ENCODE data around the gene SPOCK3. TPM values are rescaled to one million over a fixed set of nuclear protein-coding genes. Genes with fewer than 3 reads are reported as not detected.

SPOCK3 gene
- total RNA-seq, 2 experiments from 2014 or later = not detected

- no peak for ATAC-seq
- no peak for DNase-seq
- CTCF ChIA-PET = no interaction called here
- Mint-ChIP-seq H3K9me3 (ENCODE audit: low read depth) (peaks cover 2% of the 10 kb centered on the region), H3K4me1 (no peaks in the 10 kb centered on the region), H3K27ac (no peak overlapping the region), H3K4me3 (no peak overlapping the region), H3K27me3 (no peaks in the 10 kb centered on the region), H3K36me3 (no peaks in the 10 kb centered on the region)
Measured at GRCh38 chr4:167136270-167136669, 98.0 kb downstream of the SPOCK3 start.

DNA sequence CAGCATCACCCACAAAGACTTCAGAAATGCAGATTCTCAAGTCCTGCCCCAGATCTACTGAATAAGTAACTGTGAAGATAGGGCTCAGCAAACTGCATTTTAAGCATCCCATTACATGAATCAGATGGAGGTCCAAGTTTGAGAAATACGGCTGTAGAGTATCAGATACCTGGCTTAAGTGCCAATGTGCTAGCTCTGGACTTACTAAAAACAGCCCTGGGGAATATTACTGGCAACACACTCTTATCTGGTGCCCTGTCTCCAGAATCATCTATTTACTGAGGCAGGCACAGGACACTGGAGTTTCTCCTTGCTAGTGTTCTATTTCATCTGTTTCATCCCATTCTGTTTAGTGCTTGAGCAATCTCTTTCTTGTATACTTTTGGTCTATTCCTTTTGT is 105.1 kb downstream of the SPOCK3 start:
- no peak for DNase-seq
- no peaks in the 10 kb centered on the region for H3K27me3 Mint-ChIP-seq
- no peaks in the 10 kb centered on the region for H3K4me1 Mint-ChIP-seq
- CTCF ChIA-PET = no interaction called here
- H3K9me3 Mint-ChIP-seq (ENCODE audit: low read depth) = peaks cover 5% of the 10 kb centered on the region
- H3K4me3 Mint-ChIP-seq = no peak overlapping the region
- no peak overlapping the region for H3K27ac Mint-ChIP-seq
- H3K36me3 Mint-ChIP-seq = no peaks in the 10 kb centered on the region
- ATAC-seq = no peak

DNA sequence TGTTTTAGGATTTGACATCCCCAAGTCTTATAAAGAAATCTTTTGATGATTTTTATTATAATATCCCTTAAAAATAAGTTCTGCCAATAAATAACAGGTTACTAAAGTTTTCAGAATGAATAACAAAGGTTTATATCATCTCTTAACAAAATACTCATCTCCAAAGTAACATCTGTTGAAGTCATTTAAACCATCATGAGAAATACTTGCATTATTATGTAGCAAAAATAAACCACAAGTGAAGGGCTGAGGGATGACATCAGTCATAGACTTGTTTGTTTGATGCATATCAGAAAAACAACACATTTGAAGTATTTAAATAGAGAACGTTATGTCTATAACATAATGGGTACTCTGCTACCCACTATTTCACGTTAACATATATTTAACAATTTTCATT is 114.9 kb downstream of the SPOCK3 start:
- no peak for DNase-seq
- Mint-ChIP-seq H3K4me3 (no peak overlapping the region), H3K4me1 (no peaks in the 10 kb centered on the region), H3K27ac (no peak overlapping the region), H3K36me3 (no peaks in the 10 kb centered on the region), H3K27me3 (no peaks in the 10 kb centered on the region), H3K9me3 (ENCODE audit: low read depth) (no peaks in the 10 kb centered on the region)
- CTCF ChIA-PET = no interaction called here
- ATAC-seq = no peak

- Mint-ChIP-seq H3K9me3 (ENCODE audit: low read depth) (no peaks in the 10 kb centered on the region), H3K4me1 (no peaks in the 10 kb centered on the region), H3K4me3 (no peak overlapping the region), H3K27me3 (no peaks in the 10 kb centered on the region), H3K27ac (no peak overlapping the region), H3K36me3 (no peaks in the 10 kb centered on the region)
- DNase-seq = no peak
- CTCF ChIA-PET = no interaction called here
- no peak for ATAC-seq
Measured at GRCh38 chr4:167117273-167117672, 117.0 kb downstream of the SPOCK3 start.

- no peaks in the 10 kb centered on the region for H3K36me3 Mint-ChIP-seq
- H3K4me1 Mint-ChIP-seq = no peaks in the 10 kb centered on the region
- no peak for ATAC-seq
- CTCF ChIA-PET = no interaction called here
- no peak for DNase-seq
- H3K9me3 Mint-ChIP-seq (ENCODE audit: low read depth) = no peaks in the 10 kb centered on the region
- H3K27me3 Mint-ChIP-seq = no peaks in the 10 kb centered on the region
- H3K4me3 Mint-ChIP-seq = no peak overlapping the region
- no peak overlapping the region for H3K27ac Mint-ChIP-seq
Measured at GRCh38 chr4:167114416-167114971, 119.8 kb downstream of the SPOCK3 start.

DNA sequence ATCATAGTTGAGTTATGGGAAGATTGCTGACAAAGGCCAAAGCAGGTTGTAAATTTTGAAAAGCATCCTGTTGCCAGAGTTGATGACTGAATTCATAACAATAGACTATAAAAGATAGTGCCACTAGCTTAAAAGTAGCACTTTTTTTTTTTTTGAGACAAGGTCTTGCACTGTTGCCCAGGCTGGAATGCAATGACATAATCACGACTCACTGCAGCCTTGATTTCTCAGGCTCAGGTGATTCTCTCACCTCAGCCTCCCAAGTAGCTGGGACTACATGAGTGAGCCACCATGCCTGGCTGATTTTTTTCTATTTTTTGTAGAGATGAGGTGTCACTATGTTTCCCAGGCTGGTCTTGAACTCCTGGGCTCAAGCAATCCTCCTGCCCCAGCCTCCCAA is 122.7 kb downstream of the SPOCK3 start:
- no peaks in the 10 kb centered on the region for H3K9me3 Mint-ChIP-seq (ENCODE audit: low read depth)
- H3K36me3 Mint-ChIP-seq = no peaks in the 10 kb centered on the region
- ATAC-seq (no peak), DNase-seq (no peak)
- H3K27me3 Mint-ChIP-seq = no peaks in the 10 kb centered on the region
- no peak overlapping the region for H3K27ac Mint-ChIP-seq
- no peaks in the 10 kb centered on the region for H3K4me1 Mint-ChIP-seq
- H3K4me3 Mint-ChIP-seq = no peak overlapping the region
- CTCF ChIA-PET = no interaction called here

GRCh38 chr4:167111092-167111491 is 123.2 kb downstream of the SPOCK3 start:
- no peaks in the 10 kb centered on the region for H3K36me3 Mint-ChIP-seq
- H3K27ac Mint-ChIP-seq = no peak overlapping the region
- CTCF ChIA-PET = no interaction called here
- DNase-seq = no peak
- H3K9me3 Mint-ChIP-seq (ENCODE audit: low read depth) = no peaks in the 10 kb centered on the region
- no peaks in the 10 kb centered on the region for H3K4me1 Mint-ChIP-seq
- ATAC-seq = no peak
- H3K27me3 Mint-ChIP-seq = no peaks in the 10 kb centered on the region
- no peak overlapping the region for H3K4me3 Mint-ChIP-seq

- CTCF ChIA-PET = no interaction called here
- Mint-ChIP-seq H3K27ac (no peak overlapping the region), H3K4me3 (no peak overlapping the region), H3K36me3 (no peaks in the 10 kb centered on the region), H3K27me3 (no peaks in the 10 kb centered on the region), H3K4me1 (no peaks in the 10 kb centered on the region), H3K9me3 (ENCODE audit: low read depth) (no peaks in the 10 kb centered on the region)
- DNase-seq (no peak), ATAC-seq (no peak)
Measured at GRCh38 chr4:167109859-167110258, 124.4 kb downstream of the SPOCK3 start.

GRCh38 chr4:167105857-167106256 is 128.4 kb downstream of the SPOCK3 start:
- CTCF ChIA-PET = no interaction called here
- DNase-seq (no peak), ATAC-seq (no peak)
- no peaks in the 10 kb centered on the region for H3K27me3 Mint-ChIP-seq
- peaks cover 4% of the 10 kb centered on the region for H3K9me3 Mint-ChIP-seq (ENCODE audit: low read depth)
- no peaks in the 10 kb centered on the region for H3K4me1 Mint-ChIP-seq
- H3K4me3 Mint-ChIP-seq = no peak overlapping the region
- no peak overlapping the region for H3K27ac Mint-ChIP-seq
- H3K36me3 Mint-ChIP-seq = no peaks in the 10 kb centered on the region

- H3K36me3 Mint-ChIP-seq = no peaks in the 10 kb centered on the region
- no peak overlapping the region for H3K4me3 Mint-ChIP-seq
- no peak overlapping the region for H3K27ac Mint-ChIP-seq
- no peaks in the 10 kb centered on the region for H3K27me3 Mint-ChIP-seq
- DNase-seq (no peak), ATAC-seq (no peak)
- CTCF ChIA-PET = no interaction called here
- no peaks in the 10 kb centered on the region for H3K4me1 Mint-ChIP-seq
- H3K9me3 Mint-ChIP-seq (ENCODE audit: low read depth) = peaks cover 4% of the 10 kb centered on the region
Measured at GRCh38 chr4:167102475-167102874, 131.8 kb downstream of the SPOCK3 start.

DNA sequence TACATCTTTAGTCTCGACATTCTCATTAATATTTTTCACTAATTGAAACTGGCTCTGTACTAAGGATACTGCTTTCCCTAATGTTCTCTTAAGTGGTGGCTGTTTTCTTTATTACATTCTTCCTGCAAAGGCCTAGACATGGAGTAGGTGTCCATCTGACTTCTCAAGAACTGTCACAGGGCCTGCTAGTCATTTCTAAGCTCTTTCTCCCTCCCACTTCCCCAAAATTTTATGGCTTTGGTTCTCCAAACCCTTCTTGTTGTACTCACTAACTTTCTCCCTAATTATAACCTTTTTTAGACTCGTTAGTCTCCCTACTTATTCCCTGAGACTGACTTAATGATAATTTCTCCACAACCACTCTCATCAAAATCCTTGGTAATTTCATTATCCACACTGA is 133.3 kb downstream of the SPOCK3 start:
- CTCF ChIA-PET = no interaction called here
- ATAC-seq (no peak), DNase-seq (no peak)
- Mint-ChIP-seq H3K4me1 (no peaks in the 10 kb centered on the region), H3K9me3 (ENCODE audit: low read depth) (peaks cover 4% of the 10 kb centered on the region), H3K4me3 (no peak overlapping the region), H3K27me3 (no peaks in the 10 kb centered on the region), H3K27ac (no peak overlapping the region), H3K36me3 (no peaks in the 10 kb centered on the region)

- DNase-seq (no peak), ATAC-seq (no peak)
- H3K36me3 Mint-ChIP-seq = no peaks in the 10 kb centered on the region
- H3K27ac Mint-ChIP-seq = no peak overlapping the region
- no peaks in the 10 kb centered on the region for H3K27me3 Mint-ChIP-seq
- CTCF ChIA-PET = no interaction called here
- H3K9me3 Mint-ChIP-seq (ENCODE audit: low read depth) = peaks cover 4% of the 10 kb centered on the region
- H3K4me3 Mint-ChIP-seq = no peak overlapping the region
- H3K4me1 Mint-ChIP-seq = no peaks in the 10 kb centered on the region
Measured at GRCh38 chr4:167100120-167100519, 134.2 kb downstream of the SPOCK3 start.

GRCh38 chr4:167088115-167088514 is 146.2 kb downstream of the SPOCK3 start:
- Mint-ChIP-seq H3K9me3 (ENCODE audit: low read depth) (peaks cover 2% of the 10 kb centered on the region), H3K4me3 (no peak overlapping the region), H3K36me3 (no peaks in the 10 kb centered on the region), H3K27me3 (no peaks in the 10 kb centered on the region), H3K4me1 (no peaks in the 10 kb centered on the region), H3K27ac (no peak overlapping the region)
- DNase-seq (no peak), ATAC-seq (no peak)
- CTCF ChIA-PET = no interaction called here

- CTCF ChIA-PET = no interaction called here
Measured at GRCh38 chr4:167084321-167084720, 150.0 kb downstream of the SPOCK3 start.

GRCh38 chr4:167079762-167080161 is 154.5 kb downstream of the SPOCK3 start:
- Mint-ChIP-seq H3K9me3 (ENCODE audit: low read depth) (peaks cover 2% of the 10 kb centered on the region), H3K4me3 (no peak overlapping the region), H3K27me3 (no peaks in the 10 kb centered on the region), H3K36me3 (no peaks in the 10 kb centered on the region), H3K27ac (no peak overlapping the region), H3K4me1 (no peaks in the 10 kb centered on the region)
- CTCF ChIA-PET = no interaction called here
- no peak for ATAC-seq
- DNase-seq = no peak

More at GRCh38 chr4:167084321-167084720, 150.0 kb downstream of the SPOCK3 start:
- no peak for DNase-seq
- Mint-ChIP-seq H3K9me3 (ENCODE audit: low read depth) (no peaks in the 10 kb centered on the region), H3K4me3 (no peak overlapping the region), H3K4me1 (no peaks in the 10 kb centered on the region), H3K27me3 (no peaks in the 10 kb centered on the region), H3K36me3 (no peaks in the 10 kb centered on the region), H3K27ac (no peak overlapping the region)
- no peak for ATAC-seq

Measured in activated CD8-positive, alpha-beta memory T cell treated with anti-CD3 and anti-CD28 coated beads, Interleukin-2, amount 10 ng/mL, durations not matched to agents 7 days and 5 days (primary cell).